ENCODE results near the gene MED27. TPM values are rescaled to one million over a fixed set of nuclear protein-coding genes. Genes with fewer than 3 reads are reported as not detected.

Gene MED27
- total and polyA plus RNA-seq, 10 of the 15 experiments (the other 5 are each of a cell fraction or from before 2014, with no cell fraction given) = 20.3 to 50.3 (median 35.5) TPM

GRCh38 chr9:132040808-132041207 is 38.9 kb downstream of the MED27 start:
- ATAC-seq = no peak
- RAD21 ChIA-PET (ENCODE audit: unreplicated experiment) = no interaction called here
- H3K27ac ChIP-seq (ENCODE audit: control insufficient read depth, insufficient read depth) = no peak overlapping the region
- no peak overlapping the region for H3K4me3 ChIP-seq
- CTCF ChIA-PET = interaction anchor here (1.2 kb wide), 1 partner anchor 196 kb away, joined by 4 read pairs; no protein-coding TSS in a partner anchor
- no peaks in the 10 kb centered on the region for H3K4me1 ChIP-seq (ENCODE audit: control insufficient read depth, insufficient read depth, low read length)
- POLR2A ChIA-PET = no interaction called here
- BruUV-seq (replicated peaks) = no TSS peak
- no peaks in the 10 kb centered on the region for H3K79me2 ChIP-seq (ENCODE audit: control insufficient read depth, insufficient read depth, low read length)
- no peak overlapping the region for H3K9ac ChIP-seq (ENCODE audit: control insufficient read depth, insufficient read depth, low read length)
- H4K20me1 ChIP-seq (ENCODE audit: control insufficient read depth, insufficient read depth) = peaks cover 11% of the 10 kb centered on the region
- H3K9me3 ChIP-seq (replicated peaks; ENCODE audit: control insufficient read depth, insufficient read depth, low read length) = no peaks in the 10 kb centered on the region
- in situ Hi-C loops (cut with MboI) (no loop called here), intact Hi-C loops (cut with micrococcal nuclease; ENCODE audit: unreplicated experiment) (no loop called here)
- TF ChIP-seq EED (IDR thresholded peaks at IDR 0.05; ENCODE audit: low read depth) = no peak
- TF ChIP-seq, protein P1, sequence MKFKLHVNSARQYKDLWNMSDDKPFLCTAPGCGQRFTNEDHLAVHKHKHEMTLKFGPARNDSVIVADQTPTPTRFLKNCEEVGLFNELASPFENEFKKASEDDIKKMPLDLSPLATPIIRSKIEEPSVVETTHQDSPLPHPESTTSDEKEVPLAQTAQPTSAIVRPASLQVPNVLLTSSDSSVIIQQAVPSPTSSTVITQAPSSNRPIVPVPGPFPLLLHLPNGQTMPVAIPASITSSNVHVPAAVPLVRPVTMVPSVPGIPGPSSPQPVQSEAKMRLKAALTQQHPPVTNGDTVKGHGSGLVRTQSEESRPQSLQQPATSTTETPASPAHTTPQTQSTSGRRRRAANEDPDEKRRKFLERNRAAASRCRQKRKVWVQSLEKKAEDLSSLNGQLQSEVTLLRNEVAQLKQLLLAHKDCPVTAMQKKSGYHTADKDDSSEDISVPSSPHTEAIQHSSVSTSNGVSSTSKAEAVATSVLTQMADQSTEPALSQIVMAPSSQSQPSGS (IDR thresholded peaks at IDR 0.05; ENCODE audit: low read length) = no peak
- no peaks in the 10 kb centered on the region for H3K27me3 ChIP-seq (replicated peaks in 1 of 2; ENCODE audit: control insufficient read depth in 2 of 2, insufficient read depth in 2 of 2, low read length in 1 of 2)
- SMC1A ChIA-PET (ENCODE audit: uncharacterized antibody, unreplicated experiment) = interaction anchor here (0.6 kb wide), 1 partner anchor 128 kb away, joined by 3 read pairs; no protein-coding TSS in a partner anchor
- peaks cover 0 to 1% of the 10 kb centered on the region in 2 experiments; a peak in 1 of 4 replicates for H3K36me3 ChIP-seq (ENCODE audit: control insufficient read depth in 2 of 2, insufficient read depth in 2 of 2, low read length in 1 of 2)
- no peak overlapping the region for H2AFZ ChIP-seq (ENCODE audit: control insufficient read depth, low read depth, low read length)
- H3K4me2 ChIP-seq (ENCODE audit: control insufficient read depth, insufficient read depth) = no peak overlapping the region
- 92% methylated on average over 5 of the region's 5 CpGs for WGBS (ENCODE audit: insufficient coverage, insufficient replicate concordance, low lambda C conversion rate, missing lambda C conversion rate)
- no peak for FAIRE-seq
- no peak for DNase-seq (ENCODE audit: low read depth, low spot score)

GRCh38 chr9:132040246-132040645 is 39.4 kb downstream of the MED27 start:
- Histone ChIP-seq H3K36me3 (ENCODE audit: control insufficient read depth in 2 of 2, insufficient read depth in 2 of 2, low read length in 1 of 2) (peaks cover 0 to 1% of the 10 kb centered on the region in 2 experiments; a peak in 1 of 4 replicates), H4K20me1 (ENCODE audit: control insufficient read depth, insufficient read depth) (peaks cover 11% of the 10 kb centered on the region), H2AFZ (ENCODE audit: control insufficient read depth, low read depth, low read length) (no peak overlapping the region), H3K9me3 (replicated peaks; ENCODE audit: control insufficient read depth, insufficient read depth, low read length) (no peaks in the 10 kb centered on the region), H3K27ac (ENCODE audit: control insufficient read depth, insufficient read depth) (no peak overlapping the region), H3K4me2 (ENCODE audit: control insufficient read depth, insufficient read depth) (no peak overlapping the region), H3K9ac (ENCODE audit: control insufficient read depth, insufficient read depth, low read length) (no peak overlapping the region), H3K27me3 (replicated peaks in 1 of 2; ENCODE audit: control insufficient read depth in 2 of 2, insufficient read depth in 2 of 2, low read length in 1 of 2) (no peaks in the 10 kb centered on the region), H3K79me2 (ENCODE audit: control insufficient read depth, insufficient read depth, low read length) (no peaks in the 10 kb centered on the region), H3K4me1 (ENCODE audit: control insufficient read depth, insufficient read depth, low read length) (no peaks in the 10 kb centered on the region), H3K4me3 (no peak overlapping the region)
- DNase-seq (ENCODE audit: low read depth, low spot score) = no peak
- FAIRE-seq = no peak
- RAD21 ChIA-PET (ENCODE audit: unreplicated experiment) = no interaction called here
- POLR2A ChIA-PET = no interaction called here
- no peak for ATAC-seq
- intact Hi-C loops (cut with micrococcal nuclease; ENCODE audit: unreplicated experiment) = no loop called here
- no TSS peak for BruUV-seq (replicated peaks)
- in situ Hi-C loops (cut with MboI) = no loop called here
- CTCF ChIA-PET = no interaction called here
- 97% methylated on average over 10 of the region's 10 CpGs for WGBS (ENCODE audit: insufficient coverage, insufficient replicate concordance, low lambda C conversion rate, missing lambda C conversion rate)
- SMC1A ChIA-PET (ENCODE audit: uncharacterized antibody, unreplicated experiment) = interaction anchor here (0.6 kb wide), 1 partner anchor 129 kb away, joined by 3 read pairs; no protein-coding TSS in a partner anchor
- TF ChIP-seq, protein P2, sequence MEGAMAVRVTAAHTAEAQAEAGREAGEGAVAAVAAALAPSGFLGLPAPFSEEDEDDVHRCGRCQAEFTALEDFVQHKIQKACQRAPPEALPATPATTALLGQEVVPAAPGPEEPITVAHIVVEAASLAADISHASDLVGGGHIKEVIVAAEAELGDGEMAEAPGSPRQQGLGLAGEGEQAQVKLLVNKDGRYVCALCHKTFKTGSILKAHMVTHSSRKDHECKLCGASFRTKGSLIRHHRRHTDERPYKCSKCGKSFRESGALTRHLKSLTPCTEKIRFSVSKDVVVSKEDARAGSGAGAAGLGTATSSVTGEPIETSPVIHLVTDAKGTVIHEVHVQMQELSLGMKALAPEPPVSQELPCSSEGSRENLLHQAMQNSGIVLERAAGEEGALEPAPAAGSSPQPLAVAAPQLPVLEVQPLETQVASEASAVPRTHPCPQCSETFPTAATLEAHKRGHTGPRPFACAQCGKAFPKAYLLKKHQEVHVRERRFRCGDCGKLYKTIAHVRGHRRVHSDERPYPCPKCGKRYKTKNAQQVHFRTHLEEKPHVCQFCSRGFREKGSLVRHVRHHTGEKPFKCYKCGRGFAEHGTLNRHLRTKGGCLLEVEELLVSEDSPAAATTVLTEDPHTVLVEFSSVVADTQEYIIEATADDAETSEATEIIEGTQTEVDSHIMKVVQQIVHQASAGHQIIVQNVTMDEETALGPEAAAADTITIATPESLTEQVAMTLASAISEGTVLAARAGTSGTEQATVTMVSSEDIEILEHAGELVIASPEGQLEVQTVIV (IDR thresholded peaks at IDR 0.05; ENCODE audit: borderline replicate concordance, partially characterized antibody) = no peak
- TF ChIP-seq NBN (IDR thresholded peaks at IDR 0.05) (no peak), ZSCAN29 (IDR thresholded peaks at IDR 0.05) (no peak), HDGF (IDR thresholded peaks at IDR 0.05) (no peak), ZBTB33 (IDR thresholded peaks at IDR 0.05) (no peak), POLR2AphosphoS2 (IDR thresholded peaks at IDR 0.05; ENCODE audit: low read depth, low read length) (no peak), ESRRA (IDR thresholded peaks at IDR 0.05; ENCODE audit: low read length) (no peak), SUZ12 (IDR thresholded peaks at IDR 0.05; ENCODE audit: unreplicated experiment) (no peak), YY1 (IDR thresholded peaks at IDR 0.05; ENCODE audit: low read depth, low read length) (no peak)
